Keratinocyte (primary cell): ENCODE results near the gene LAMA2. TPM values are rescaled to one million over a fixed set of nuclear protein-coding genes. Genes with fewer than 3 reads are reported as not detected.

Experiments
- DNase-seq: peaks from one replicate; pipeline ENCODE4 v3.0.0-alpha.2; 2011; ENCODE audit warnings: low read depth, missing footprints, low spot score
- FAIRE-seq: peaks from 2 replicates; lab custom pipeline; 2011; peaks lifted over from hg19 to GRCh38; lab: Jason Lieb, UNC
- H2AFZ ChIP-seq: 2 replicates; pipeline ENCODE4 v1.6.0; 2012; ENCODE audit warnings: low read length, control low read depth, inconsistent platforms; ENCODE audit not compliant: control insufficient read depth
- H3K27ac ChIP-seq: 2 replicates; pipeline ENCODE4 v1.5.1; 2011; ENCODE audit warnings: low read length; ENCODE audit not compliant: control insufficient read depth, insufficient read depth
- H3K27me3 ChIP-seq: 3 replicates; pipeline ENCODE4 v1.6.0; 2011; ENCODE audit warnings: low read length; ENCODE audit not compliant: control insufficient read depth, insufficient read depth; ENCODE audit errors: extremely low read depth
- H3K36me3 ChIP-seq, 2 experiments: 2 replicates in 1 of 2; 3 replicates in 1 of 2; pipeline ENCODE4 v1.5.1; 2011; ENCODE audit warnings: low read length in 2 of 2, mild to moderate bottlenecking in 1 of 2; ENCODE audit not compliant: control insufficient read depth in 2 of 2, insufficient read depth in 2 of 2; ENCODE audit errors: extremely low read depth in 1 of 2
- H3K4me1 ChIP-seq: 3 replicates; pipeline ENCODE4 v1.5.1; 2011; ENCODE audit warnings: low read length; ENCODE audit not compliant: control insufficient read depth, insufficient read depth; ENCODE audit errors: extremely low read depth
- H3K4me2 ChIP-seq: 3 replicates; pipeline ENCODE4 v1.6.0; 2011; ENCODE audit warnings: low read depth, low read length; ENCODE audit not compliant: control insufficient read depth, insufficient read depth; ENCODE audit errors: extremely low read depth
- H3K4me3 ChIP-seq, 3 experiments: fragments of 200-600 bp in 1 of 3; sonication (generic) in 1 of 3; 2 replicates in 2 of 3; 3 replicates in 1 of 3; pipeline ENCODE4 v1.5.1; 2011 to 2016; ENCODE audit warnings: low read length in 3 of 3, mild to moderate bottlenecking in 3 of 3, control low read depth in 2 of 3, inconsistent platforms in 1 of 3, low read depth in 1 of 3, mixed read lengths in 1 of 3, mixed run types in 1 of 3, moderate library complexity in 1 of 3; ENCODE audit not compliant: control insufficient read depth in 2 of 3, insufficient read depth in 2 of 3; ENCODE audit errors: extremely low read depth in 1 of 3
- H3K79me2 ChIP-seq: 2 replicates; pipeline ENCODE4 v1.6.0; 2012; ENCODE audit warnings: low read length; ENCODE audit not compliant: control insufficient read depth, insufficient read depth
- H3K9ac ChIP-seq: 3 replicates; pipeline ENCODE4 v1.6.0; 2011; ENCODE audit warnings: low read length; ENCODE audit not compliant: control insufficient read depth, insufficient read depth; ENCODE audit errors: extremely low read depth
- H3K9me1 ChIP-seq: 3 replicates; pipeline ENCODE4 v1.6.0; 2011; ENCODE audit warnings: low read length; ENCODE audit not compliant: control insufficient read depth, insufficient read depth; ENCODE audit errors: extremely low read depth
- H3K9me3 ChIP-seq: 2 replicates; pipeline ENCODE4 v1.5.1; 2012; ENCODE audit warnings: low read depth, low read length; ENCODE audit not compliant: control insufficient read depth
- H4K20me1 ChIP-seq: 3 replicates; pipeline ENCODE4 v1.6.0; 2011; ENCODE audit warnings: low read length; ENCODE audit not compliant: control insufficient read depth, insufficient read depth; ENCODE audit errors: extremely low read depth
- EZH2 ChIP-seq: IDR thresholded peaks from one replicate; pipeline ENCODE4 v1.6.1; 2012; ENCODE audit warnings: inconsistent platforms, mild to moderate bottlenecking, low read length, moderate library complexity
- dilution Hi-C: fragments of 300-500 bp; cut with MboI; formaldehyde crosslinking; loops from one replicate; pipeline ENCODE4 v1.7.0; 2020; ENCODE audit warnings: low sequenced_read_pairs; ENCODE audit not compliant: extremely low pct_ligation_motif_present
- polyA plus RNA-seq, 5 experiments: library from polyadenylated mRNA; depleted of rRNA in 3 of 5; stranded (reverse) in 3 of 5; stranded (forward) in 1 of 5; unstranded in 1 of 5; fragments of >200 nt; gene quantifications; 1 replicate in 1 of 5; 2 replicates in 3 of 5; 3 replicates in 1 of 5; pipeline versions ENCODE4 v1.2.1 to v1.2.3, GENCODE V29; 2011 to 2012; ENCODE audit warnings: missing spikeins in 2 of 5, low read depth in 1 of 5, low replicate concordance in 1 of 5
- TF ChIP-seq, protein P1 (sequence below), 3 experiments: IDR thresholded peaks in 1 of 3; conservative IDR thresholded peaks in 1 of 3; optimal IDR thresholded peaks in 1 of 3; 2 replicates in 2 of 3; 3 replicates in 1 of 3; pipeline versions ENCODE3 to v1.5.1; 2011; ENCODE audit warnings: low read length in 3 of 3, mild to moderate bottlenecking in 3 of 3, moderate library complexity in 2 of 3, control low read depth in 1 of 3, inconsistent platforms in 1 of 3; ENCODE audit not compliant: insufficient read depth in 2 of 3; ENCODE audit errors: extremely low read depth in 1 of 3

The LAMA2 gene
- polyA plus RNA-seq, 1 donor (not counting 4 experiments of a cell fraction or from before 2014, with no cell fraction given), result 1.4 TPM

GRCh38 chr6:128997880-128998279 lies 114.9 kb downstream of the LAMA2 start:
- FAIRE-seq, result no peak
- H3K4me3 ChIP-seq, result no peak overlapping the region
- TF ChIP-seq, protein P1, sequence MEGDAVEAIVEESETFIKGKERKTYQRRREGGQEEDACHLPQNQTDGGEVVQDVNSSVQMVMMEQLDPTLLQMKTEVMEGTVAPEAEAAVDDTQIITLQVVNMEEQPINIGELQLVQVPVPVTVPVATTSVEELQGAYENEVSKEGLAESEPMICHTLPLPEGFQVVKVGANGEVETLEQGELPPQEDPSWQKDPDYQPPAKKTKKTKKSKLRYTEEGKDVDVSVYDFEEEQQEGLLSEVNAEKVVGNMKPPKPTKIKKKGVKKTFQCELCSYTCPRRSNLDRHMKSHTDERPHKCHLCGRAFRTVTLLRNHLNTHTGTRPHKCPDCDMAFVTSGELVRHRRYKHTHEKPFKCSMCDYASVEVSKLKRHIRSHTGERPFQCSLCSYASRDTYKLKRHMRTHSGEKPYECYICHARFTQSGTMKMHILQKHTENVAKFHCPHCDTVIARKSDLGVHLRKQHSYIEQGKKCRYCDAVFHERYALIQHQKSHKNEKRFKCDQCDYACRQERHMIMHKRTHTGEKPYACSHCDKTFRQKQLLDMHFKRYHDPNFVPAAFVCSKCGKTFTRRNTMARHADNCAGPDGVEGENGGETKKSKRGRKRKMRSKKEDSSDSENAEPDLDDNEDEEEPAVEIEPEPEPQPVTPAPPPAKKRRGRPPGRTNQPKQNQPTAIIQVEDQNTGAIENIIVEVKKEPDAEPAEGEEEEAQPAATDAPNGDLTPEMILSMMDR (optimal IDR thresholded peaks at IDR 0.05 in 1 of 3, IDR thresholded peaks at IDR 0.05 in 1 of 3, conservative IDR thresholded peaks at IDR 0.05 in 1 of 3; ENCODE audit: extremely low read depth in 1 of 3, insufficient read depth in 2 of 3, low read length in 3 of 3), result no peak
- no peak overlapping the region for H3K27ac ChIP-seq
- no peaks in the 10 kb centered on the region for H3K9me1 ChIP-seq
- no peaks in the 10 kb centered on the region for H3K36me3 ChIP-seq
- H3K79me2 ChIP-seq, result no peaks in the 10 kb centered on the region
- H3K27me3 ChIP-seq, result no peaks in the 10 kb centered on the region
- H3K4me2 ChIP-seq, result no peak overlapping the region
- no peak for DNase-seq
- H3K4me1 ChIP-seq, result no peaks in the 10 kb centered on the region
- no peaks in the 10 kb centered on the region for H4K20me1 ChIP-seq
- dilution Hi-C loops, result no loop called here
- no peak overlapping the region for H3K9ac ChIP-seq
- H3K9me3 ChIP-seq, result no peaks in the 10 kb centered on the region
- H2AFZ ChIP-seq, result no peak overlapping the region

DNA sequence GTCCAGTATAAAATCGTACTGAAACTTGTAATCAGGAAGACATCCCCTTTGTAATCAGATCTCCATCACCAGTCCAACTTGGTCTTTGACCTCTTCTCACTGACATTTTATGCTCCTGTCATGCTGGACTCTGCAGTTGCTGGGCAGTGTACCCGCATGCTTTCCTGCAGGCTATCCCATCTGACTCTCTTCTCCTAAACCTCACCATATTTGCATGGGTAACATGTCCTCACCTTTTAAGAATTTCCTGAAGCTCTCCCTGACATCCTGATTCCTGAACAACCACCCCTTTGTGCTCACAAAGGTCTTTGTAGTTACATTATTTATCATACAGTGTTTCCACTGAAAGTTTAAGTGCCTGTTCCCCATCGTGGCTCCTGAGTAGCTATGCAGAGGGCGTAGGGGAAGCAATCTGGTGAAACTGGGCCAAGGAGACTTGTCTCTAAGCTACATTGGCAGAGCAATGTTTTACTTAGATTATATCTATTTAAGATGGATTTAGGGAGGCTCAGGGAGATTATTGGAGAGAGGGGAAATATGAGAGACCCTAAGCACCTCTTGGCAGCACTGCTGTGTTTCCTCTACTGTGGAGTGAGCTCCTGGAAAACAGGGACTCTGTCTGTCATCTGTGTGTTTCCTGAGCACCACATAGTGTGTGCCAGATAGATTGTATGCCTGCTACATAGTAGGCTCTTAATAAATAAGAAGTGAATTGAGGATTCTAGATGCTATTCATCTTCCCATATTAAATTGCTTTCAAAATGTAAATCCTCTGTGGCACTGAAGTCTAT lies 124.0 kb downstream of the LAMA2 start:
- FAIRE-seq, result no peak
- dilution Hi-C loops, result no loop called here

More for the DNA sequence above, 124.0 kb downstream of the LAMA2 start:
- no peak overlapping the region for H3K4me2 ChIP-seq
- no peak overlapping the region for H3K27ac ChIP-seq
- no peaks in the 10 kb centered on the region for H4K20me1 ChIP-seq
- H3K9me1 ChIP-seq, result no peaks in the 10 kb centered on the region
- no peak overlapping the region for H3K4me3 ChIP-seq
- no peak for DNase-seq
- no peak overlapping the region for H2AFZ ChIP-seq
- no peaks in the 10 kb centered on the region for H3K36me3 ChIP-seq
- H3K4me1 ChIP-seq, result no peaks in the 10 kb centered on the region
- no peaks in the 10 kb centered on the region for H3K9me3 ChIP-seq
- peaks cover 18% of the 10 kb centered on the region for H3K27me3 ChIP-seq
- H3K9ac ChIP-seq, result no peak overlapping the region
- no peaks in the 10 kb centered on the region for H3K79me2 ChIP-seq
- TF ChIP-seq, protein P1 (optimal IDR thresholded peaks at IDR 0.05 in 1 of 3, IDR thresholded peaks at IDR 0.05 in 1 of 3, conservative IDR thresholded peaks at IDR 0.05 in 1 of 3; ENCODE audit: extremely low read depth in 1 of 3, insufficient read depth in 2 of 3, low read length in 3 of 3), result no peak
- no peak for TF ChIP-seq EZH2
